BLaER1 treated with 17β-estradiol and CSF1 and Interleukin-3, amounts not matched to agents 10 nM and 100 nM (cell line): ENCODE data around the gene CMBL.
"Not testable (repeated sequence)": the region's sequence is repeated elsewhere in the genome, so short reads cannot be mapped to it uniquely, and the experiment has no call there.

Experiments
- H3K27ac ChIP-seq, 11 experiments: shearing (Covaris generic); formaldehyde crosslinking; 2 replicates each; pipeline ENCODE4 v1.8.1; 2022
- H3K27me3 ChIP-seq, 11 experiments: shearing (Covaris generic); formaldehyde crosslinking; 2 replicates each; pipeline ENCODE4 v1.8.1; 2022
- H3K36me3 ChIP-seq, 11 experiments: shearing (Covaris generic); formaldehyde crosslinking; 2 replicates each; pipeline ENCODE4 v1.8.1; 2022
- H3K4me1 ChIP-seq, 10 experiments: shearing (Covaris generic); formaldehyde crosslinking; 2 replicates each; pipeline ENCODE4 v1.8.1; 2022
- H3K4me2 ChIP-seq, 11 experiments: shearing (Covaris generic); formaldehyde crosslinking; 2 replicates each; pipeline ENCODE4 v1.8.1; 2022
- H3K4me3 ChIP-seq, 10 experiments: shearing (Covaris generic); formaldehyde crosslinking; 2 replicates each; pipeline ENCODE4 v1.8.1; 2022
- H3K9ac ChIP-seq, 11 experiments: shearing (Covaris generic); formaldehyde crosslinking; 2 replicates each; pipeline ENCODE4 v1.8.1; 2022
- H3K9me3 ChIP-seq, 11 experiments: shearing (Covaris generic); formaldehyde crosslinking; replicated peaks in 1 of 11; 2 replicates each; pipeline ENCODE4 v1.8.1; 2022
- H4K20me1 ChIP-seq, 11 experiments: shearing (Covaris generic); formaldehyde crosslinking; 2 replicates each; pipeline ENCODE4 v1.8.1; 2022
- Cebpa-rat ChIP-seq, 11 experiments: shearing (Covaris generic); IDR thresholded peaks; 2 replicates each; pipeline ENCODE4 v1.8.1; 2022

CMBL gene

DNA sequence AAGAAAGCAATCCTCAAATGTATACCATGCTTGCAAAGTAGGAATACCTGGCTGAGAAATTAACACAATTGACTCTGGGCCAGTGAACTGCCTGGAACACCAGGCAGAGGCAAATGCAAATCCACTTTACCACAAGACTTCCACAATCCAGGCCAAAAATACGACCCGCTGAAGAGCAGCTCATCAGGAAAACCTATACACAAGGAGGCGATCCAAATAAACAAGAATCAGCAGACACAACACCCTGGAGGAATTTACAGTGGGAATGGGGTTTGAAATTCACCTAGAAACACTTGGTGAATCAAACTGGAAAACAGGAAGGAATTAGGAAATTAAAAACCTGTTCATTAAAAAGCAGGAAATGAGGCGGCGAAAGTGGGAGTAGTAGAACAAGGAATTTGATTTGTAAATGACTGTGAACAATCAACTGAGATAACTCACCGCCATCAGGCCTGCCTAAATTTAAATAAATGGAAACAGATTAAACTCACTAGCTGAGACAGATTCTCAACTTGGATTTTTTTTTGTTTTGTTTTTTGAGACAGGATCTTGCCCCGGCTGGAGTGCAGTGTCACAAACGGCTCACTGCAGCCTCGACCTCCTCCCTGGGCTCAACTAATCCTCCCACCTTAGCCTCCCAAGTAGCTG is 15.9 kb downstream of the CMBL start:
- peaks cover 0 to 5% (median 0%) of the 10 kb centered on the region in 11 experiments; a peak in 1 of 22 replicates for H3K9me3 ChIP-seq
- no peaks in the 10 kb centered on the region for H4K20me1 ChIP-seq
- H3K4me2 ChIP-seq: peak overlapping the region in 1 of 11 experiments; percentile 12; a peak in 1 of 22 replicates
- no peaks in the 10 kb centered on the region for H3K36me3 ChIP-seq
- H3K27me3 ChIP-seq: no peaks in the 10 kb centered on the region
- H3K4me1 ChIP-seq: peaks cover 20 to 29% (median 25%) of the 10 kb centered on the region in 10 experiments
- H3K4me3 ChIP-seq: no peak overlapping the region
- no peak for TF ChIP-seq Cebpa-rat (IDR thresholded peaks at IDR 0.05)
- no peak overlapping the region for H3K9ac ChIP-seq
- no peak overlapping the region for H3K27ac ChIP-seq

DNA sequence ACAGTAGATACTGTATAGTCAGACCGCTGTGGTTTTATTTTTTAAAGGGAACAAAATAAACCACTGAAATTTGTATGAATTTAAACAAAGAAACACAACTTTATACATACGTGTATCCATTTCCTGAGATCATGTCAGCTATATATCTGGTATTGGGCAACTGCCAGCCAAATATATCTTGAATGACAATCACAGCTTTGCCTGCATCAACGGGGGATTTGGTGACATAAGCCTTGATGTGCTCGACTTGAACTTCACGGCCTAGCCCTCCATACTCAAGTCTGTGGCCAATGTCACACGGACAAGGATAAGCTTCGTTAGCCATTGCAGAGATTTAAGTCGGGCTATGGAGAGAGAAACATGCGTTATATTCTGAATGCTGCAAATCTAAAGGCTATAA is 17.3 kb downstream of the CMBL start:
- peak overlapping the region in 5 of 11 experiments; percentile 14 to 89 (median 78); a peak in 5 of 22 replicates for H3K4me2 ChIP-seq

DNA sequence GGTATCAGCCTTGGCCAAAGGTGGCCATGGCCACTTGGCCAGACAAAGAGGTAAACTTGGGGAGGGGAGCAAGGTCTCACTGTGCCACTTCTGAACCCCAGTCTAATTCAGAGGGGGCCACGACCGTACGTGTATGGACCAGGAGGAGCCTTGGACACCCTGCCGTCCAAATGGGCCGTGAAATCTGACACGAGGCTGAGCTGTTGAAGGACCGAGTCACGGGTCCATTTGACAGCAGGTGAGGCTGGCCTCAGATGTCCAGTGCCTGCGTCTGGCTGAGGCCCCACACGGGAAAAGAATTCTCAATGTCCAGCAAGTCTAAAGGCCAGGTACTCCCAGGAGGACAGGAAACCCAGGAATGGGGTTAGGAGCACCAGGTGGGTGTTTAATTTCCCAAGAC is 17.7 kb downstream of the CMBL start:
- TF ChIP-seq Cebpa-rat (IDR thresholded peaks at IDR 0.05): no peak
- Histone ChIP-seq H3K27ac (peak overlapping the region in 3 of 11 experiments; percentile 28 to 60 (median 55); a peak in 3 of 22 replicates), H3K9ac (no peak overlapping the region), H3K4me3 (no peak overlapping the region), H3K27me3 (no peaks in the 10 kb centered on the region), H3K4me2 (peak overlapping the region in 7 of 11 experiments; percentile 14 to 89 (median 81); a peak in 9 of 22 replicates), H3K4me1 (peaks cover 20 to 29% (median 25%) of the 10 kb centered on the region in 10 experiments), H3K9me3 (peaks cover 0 to 5% (median 0%) of the 10 kb centered on the region in 11 experiments; a peak in 1 of 22 replicates), H4K20me1 (no peaks in the 10 kb centered on the region), H3K36me3 (no peaks in the 10 kb centered on the region)

More for the DNA sequence above, 17.3 kb downstream of the CMBL start:
- Histone ChIP-seq H3K4me3 (no peak overlapping the region), H3K36me3 (no peaks in the 10 kb centered on the region), H4K20me1 (no peaks in the 10 kb centered on the region), H3K9me3 (peaks cover 0 to 5% (median 0%) of the 10 kb centered on the region in 11 experiments; a peak in 1 of 22 replicates), H3K9ac (no peak overlapping the region; a peak in 1 of 22 replicates), H3K27ac (peak overlapping the region in 1 of 11 experiments; percentile 28; a peak in 1 of 22 replicates), H3K4me1 (peaks cover 20 to 29% (median 25%) of the 10 kb centered on the region in 10 experiments), H3K27me3 (no peaks in the 10 kb centered on the region)
- no peak for TF ChIP-seq Cebpa-rat (IDR thresholded peaks at IDR 0.05)

DNA sequence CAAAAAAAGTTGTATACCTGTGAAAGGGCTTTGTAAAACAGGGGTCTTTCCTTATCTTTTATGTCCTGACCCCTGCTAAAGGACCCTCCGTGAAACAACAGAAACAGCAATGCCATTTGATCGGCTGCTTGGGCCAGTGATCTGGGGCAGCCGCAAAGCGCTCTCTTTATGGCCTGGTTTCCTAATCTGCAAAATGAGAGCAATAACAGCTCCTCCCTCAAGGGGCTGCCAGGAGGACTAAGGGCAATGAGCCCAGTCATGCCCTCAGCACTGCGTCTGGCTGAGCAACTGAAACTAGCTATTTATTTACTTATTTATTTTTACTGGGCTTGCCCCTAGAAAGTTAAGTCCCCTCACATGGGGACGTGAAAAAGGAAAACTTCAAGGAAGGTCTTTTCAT is 18.3 kb downstream of the CMBL start:
- no peak for TF ChIP-seq Cebpa-rat (IDR thresholded peaks at IDR 0.05)
- Histone ChIP-seq H3K4me3 (no peak overlapping the region), H3K27me3 (no peaks in the 10 kb centered on the region), H4K20me1 (no peaks in the 10 kb centered on the region), H3K4me1 (peaks cover 20 to 29% (median 25%) of the 10 kb centered on the region in 10 experiments), H3K27ac (peak overlapping the region in 4 of 11 experiments; percentile 28 to 60 (median 46); a peak in 7 of 22 replicates), H3K36me3 (no peaks in the 10 kb centered on the region), H3K9me3 (peaks cover 0 to 5% (median 0%) of the 10 kb centered on the region in 11 experiments; a peak in 1 of 22 replicates), H3K9ac (no peak overlapping the region), H3K4me2 (peak overlapping the region; percentile 61 to 90 (median 78); a peak in 19 of 22 replicates)

DNA sequence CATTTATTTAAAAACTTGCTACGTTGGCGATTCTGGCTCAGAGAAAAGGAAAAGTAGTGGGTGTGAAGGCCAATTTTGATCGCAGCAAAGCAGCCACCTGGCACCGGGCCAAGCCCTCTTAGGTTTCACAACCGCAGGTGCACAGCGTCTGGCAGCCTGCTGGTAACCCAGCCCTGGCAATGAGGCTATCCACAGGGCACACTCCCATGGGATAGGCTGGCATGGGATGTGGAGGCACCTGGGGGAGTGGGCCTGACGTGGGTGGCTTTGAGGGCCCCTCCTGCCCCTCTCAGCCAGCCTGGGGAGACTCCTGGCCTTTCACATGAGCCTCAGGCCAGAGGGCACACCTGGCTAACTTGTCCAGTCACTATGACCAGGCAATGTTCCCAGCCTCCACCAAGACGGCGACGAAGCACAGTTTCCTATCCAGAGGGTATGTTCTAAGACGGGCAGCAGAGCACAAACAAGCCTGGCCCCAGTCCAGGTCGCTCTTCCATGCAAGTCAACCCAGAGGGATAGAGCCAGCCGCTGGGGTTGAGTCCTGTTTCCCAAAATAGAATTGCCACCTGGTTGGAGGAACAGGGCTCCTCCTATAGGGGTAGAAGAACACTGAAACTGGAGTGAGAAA is 19.0 kb downstream of the CMBL start:
- Histone ChIP-seq H3K9ac (peak overlapping the region in 2 of 11 experiments; percentile 11 to 46; a peak in 2 of 22 replicates), H3K4me1 (peaks cover 20 to 30% (median 25%) of the 10 kb centered on the region in 10 experiments), H3K36me3 (no peaks in the 10 kb centered on the region), H3K4me3 (0 out of 20 replicates have a peak overlapping the region, but pooled peaks of 1 of the 10 experiments have one; percentile 1), H3K9me3 (0 out of 22 replicates have a peak, but pooled peaks cover 0 to 5% (median 0%) of the 10 kb centered on the region in 11 experiments), H4K20me1 (no peaks in the 10 kb centered on the region), H3K4me2 (peak overlapping the region; percentile 61 to 90 (median 78)), H3K27ac (peak overlapping the region in 4 of 11 experiments; percentile 36 to 60 (median 53); a peak in 8 of 22 replicates), H3K27me3 (no peaks in the 10 kb centered on the region)
- TF ChIP-seq Cebpa-rat (IDR thresholded peaks at IDR 0.05): peak in 1 of 11 experiments; percentile 38; a peak in 1 of 22 replicates

DNA sequence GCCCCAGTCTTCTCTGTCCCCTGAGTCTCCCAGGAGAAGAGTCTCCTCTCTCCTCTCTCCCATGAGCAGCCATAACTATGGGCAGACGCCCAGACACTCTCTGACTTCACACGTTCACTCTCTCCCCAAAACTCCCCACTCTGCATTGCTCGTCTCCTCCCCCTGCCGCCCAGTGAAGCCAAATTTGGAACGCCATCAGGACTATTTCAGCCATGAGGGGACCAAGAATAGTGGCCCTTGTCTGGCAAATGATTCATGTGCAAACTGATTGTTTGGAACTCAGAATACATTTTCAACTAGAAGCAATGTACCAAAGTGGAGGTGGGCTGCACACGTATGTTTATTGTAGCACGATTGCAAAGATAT is 20.9 kb downstream of the CMBL start:
- Histone ChIP-seq H4K20me1 (no peaks in the 10 kb centered on the region), H3K4me1 (peaks cover 15 to 32% (median 24%) of the 10 kb centered on the region in 10 experiments), H3K36me3 (no peaks in the 10 kb centered on the region), H3K27me3 (no peaks in the 10 kb centered on the region), H3K27ac (no peak overlapping the region), H3K9ac (no peak overlapping the region), H3K4me2 (no peak overlapping the region), H3K9me3 (0 out of 22 replicates have a peak, but pooled peaks cover 0 to 5% (median 0%) of the 10 kb centered on the region in 11 experiments), H3K4me3 (no peak overlapping the region)
- TF ChIP-seq Cebpa-rat (IDR thresholded peaks at IDR 0.05): no peak

DNA sequence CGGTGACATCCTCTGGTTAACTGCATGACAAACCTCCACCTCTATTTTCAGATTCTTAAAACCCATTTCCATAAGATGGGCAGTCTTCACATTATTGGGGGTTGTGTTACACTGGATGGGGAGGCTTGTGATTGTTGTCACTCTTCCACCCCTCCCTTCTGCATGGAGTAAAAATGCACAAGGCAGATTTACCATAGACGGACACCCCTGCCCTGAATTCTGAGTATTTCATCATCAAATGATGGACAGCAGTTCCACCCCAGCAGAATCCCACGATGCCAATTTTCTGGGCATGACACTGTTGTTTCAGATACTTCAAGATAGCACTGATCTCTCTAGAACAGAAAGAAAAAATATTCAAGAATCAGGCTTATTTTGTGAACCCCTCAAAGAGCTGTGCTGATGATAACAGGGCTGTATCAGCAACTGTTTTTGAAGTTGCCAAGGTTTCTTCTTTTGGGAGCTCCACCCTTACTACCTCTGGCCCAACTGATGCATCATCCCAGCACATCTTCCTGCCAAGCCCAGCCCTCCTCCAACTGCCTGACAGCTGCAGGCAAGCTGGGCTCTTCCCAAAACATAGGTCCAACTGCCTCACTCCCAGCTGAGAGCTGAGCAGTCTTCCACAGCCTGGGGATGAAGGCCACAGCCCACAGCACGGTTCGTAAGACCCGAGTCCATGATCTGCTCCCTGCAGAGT is 21.4 kb downstream of the CMBL start:
- Histone ChIP-seq H3K4me1 (peaks cover 14 to 32% (median 24%) of the 10 kb centered on the region in 10 experiments), H3K36me3 (no peaks in the 10 kb centered on the region), H3K9me3 (0 out of 22 replicates have a peak, but pooled peaks cover 0 to 5% (median 0%) of the 10 kb centered on the region in 11 experiments), H3K27ac (no peak overlapping the region), H4K20me1 (no peaks in the 10 kb centered on the region), H3K9ac (no peak overlapping the region), H3K4me3 (no peak overlapping the region), H3K4me2 (no peak overlapping the region), H3K27me3 (no peaks in the 10 kb centered on the region)
- no peak for TF ChIP-seq Cebpa-rat (IDR thresholded peaks at IDR 0.05)

DNA sequence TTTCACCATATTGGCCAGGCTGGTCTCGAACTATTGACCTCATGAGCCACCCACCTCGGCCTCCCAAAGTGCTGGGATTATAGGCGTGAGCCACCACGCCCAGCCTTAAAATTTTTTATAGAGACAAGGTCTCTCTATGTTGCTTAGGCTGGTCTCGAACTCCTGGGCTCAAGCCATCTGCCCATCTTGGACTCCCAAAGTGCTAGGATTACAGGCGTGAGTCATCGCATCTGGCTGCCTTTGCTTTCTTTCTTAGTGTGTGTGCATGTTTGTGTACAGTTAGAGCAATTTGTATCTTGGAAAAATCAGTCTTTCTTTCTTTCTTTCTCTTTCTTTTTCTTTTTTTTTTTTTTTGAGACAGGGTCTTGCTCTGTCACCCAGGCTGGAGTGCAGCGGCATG is 22.3 kb downstream of the CMBL start:
- H3K4me3 ChIP-seq, H3K4me2 ChIP-seq, H3K27ac ChIP-seq, H3K9me3 ChIP-seq, H3K36me3 ChIP-seq, H4K20me1 ChIP-seq, H3K27me3 ChIP-seq, H3K9ac ChIP-seq: not testable (repeated sequence)
- peaks cover 14 to 31% (median 24%) of the 10 kb centered on the region in 10 experiments for H3K4me1 ChIP-seq
